Gastrocnemius medialis (tissue), 4 donors: ENCODE data around the gene CLCN6. TPM values are rescaled to one million over a fixed set of nuclear protein-coding genes. Genes with fewer than 3 reads are reported as not detected.

Source experiments
- ATAC-seq, 2 donors: fragments of 150-250 bp; one replicate each; pipeline ENCODE4 v1.9.1; 2016
- DNase-seq, 2 donors: peaks; one replicate each; pipeline ENCODE4 v3.0.0-alpha.2; 2019
- H3K27ac ChIP-seq, 4 donors: fragments of 200-600 bp; sonication (generic); 1 replicate in 1 of 4; 2 replicates in 3 of 4; pipeline ENCODE4 v1.5.1; 2016 to 2018; ENCODE audit warnings: mild to moderate bottlenecking in 2 of 4, moderate library complexity in 1 of 4
- H3K27me3 ChIP-seq, 3 donors: fragments of 200-600 bp; sonication (generic) in 2 of 3; 1 replicate in 1 of 3; 2 replicates in 2 of 3; pipeline versions ENCODE4 v1.5.1 to v1.6.0; 2016 to 2019; ENCODE audit warnings: mild to moderate bottlenecking in 1 of 3, moderate library complexity in 1 of 3
- H3K36me3 ChIP-seq, 2 donors: fragments of 200-600 bp; sonication (generic) in 1 of 2; one replicate each; pipeline ENCODE4 v1.5.1; 2017 to 2018
- H3K4me1 ChIP-seq, 2 donors: fragments of 200-600 bp; sonication (generic) in 1 of 2; one replicate each; pipeline ENCODE4 v1.5.1; 2016 to 2017; ENCODE audit warnings: mild to moderate bottlenecking in 2 of 2
- H3K4me3 ChIP-seq, 4 donors: fragments of 200-600 bp; sonication (generic) in 3 of 4; 1 replicate in 1 of 4; 2 replicates in 3 of 4; pipeline ENCODE4 v1.5.1; 2016 to 2019; ENCODE audit warnings: mild to moderate bottlenecking in 2 of 4
- H3K9me3 ChIP-seq, 3 donors: fragments of 200-600 bp; sonication (generic) in 2 of 3; 1 replicate in 1 of 3; 2 replicates in 2 of 3; pipeline ENCODE4 v1.5.1; 2016 to 2019
- POLR2A ChIP-seq, 2 donors: fragments of 450-650 bp; IDR thresholded peaks; one replicate each; pipeline ENCODE4 v1.6.1; 2017; ENCODE audit warnings: antibody characterized with exemption in 2 of 2, mild to moderate bottlenecking in 2 of 2, moderate library complexity in 2 of 2
- in situ Hi-C, 4 donors: fragments of 200-750 bp; cut with MboI; loops; one replicate each; pipeline versions ENCODE4 v1.15.0 to v1.8.0; 2017; ENCODE audit warnings: low sequenced_read_pairs in 4 of 4
- intact Hi-C: fragments of 100-400 bp; cut with DNase I; formaldehyde crosslinking; loops from one replicate; pipeline ENCODE4 v1.15.1; 2023; ENCODE audit warnings: low total_unique reads
- total RNA-seq, 4 donors: library from RNA; depleted of rRNA; stranded (reverse); fragments of >200 nt; gene quantifications; one replicate each; pipeline versions ENCODE4 v1.1.0 to v1.2.3, GENCODE V29; 2016
- TF ChIP-seq, protein P1 (sequence below), 5 experiments: fragments of 450-650 bp in 3 of 5; fragments of 200-600 bp in 2 of 5; sonication (generic) in 2 of 5; IDR thresholded peaks in 4 of 5; conservative IDR thresholded peaks in 1 of 5; 1 replicate in 4 of 5; 2 replicates in 1 of 5; pipeline ENCODE4 v1.5.1; 2016 to 2019; ENCODE audit warnings: antibody characterized with exemption in 5 of 5, mild to moderate bottlenecking in 3 of 5, moderate library complexity in 3 of 5

CLCN6 gene
- total RNA-seq, 4 donors from 2014 or later: 7.1 to 11.9 (median 9.5) TPM

DNA sequence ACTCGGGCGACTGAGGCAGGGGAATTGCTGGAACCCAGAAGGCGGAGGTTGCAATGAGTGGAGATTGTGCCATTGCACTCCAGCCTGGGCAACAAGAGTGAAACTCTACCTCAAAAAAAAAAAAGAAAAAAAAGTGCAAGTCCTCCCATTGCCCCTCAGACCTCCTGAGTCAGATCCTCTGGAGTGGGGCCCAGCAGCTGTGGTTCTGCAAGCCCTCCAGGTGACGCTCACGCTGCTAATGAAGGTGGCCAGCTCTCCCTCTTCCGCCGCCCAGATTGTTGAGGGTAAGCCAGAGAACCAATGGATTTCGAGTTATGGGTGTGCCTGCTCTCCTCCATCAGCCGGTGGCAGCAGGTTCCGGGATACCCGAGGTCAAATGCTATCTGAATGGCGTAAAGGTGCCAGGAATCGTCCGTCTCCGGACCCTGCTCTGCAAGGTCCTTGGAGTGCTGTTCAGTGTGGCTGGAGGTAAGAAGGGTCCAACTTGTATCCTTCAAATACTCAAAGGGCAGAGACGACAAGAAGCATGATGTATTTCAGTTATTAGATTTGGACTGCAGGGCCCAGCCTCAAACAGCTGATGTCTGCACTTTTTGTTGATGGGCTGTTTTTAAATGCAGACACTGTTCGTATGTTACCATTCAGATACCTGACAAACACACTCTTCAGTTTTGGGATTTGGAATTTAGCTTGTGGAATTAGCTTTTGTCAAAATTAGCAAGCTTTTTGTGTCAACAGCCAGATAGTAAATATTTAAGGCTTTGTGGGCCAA is 17.6 kb downstream of the CLCN6 start:
- in situ Hi-C loops: no loop called here
- DNase-seq (no peak), ATAC-seq (no peak)
- intact Hi-C loops: no loop called here
- Histone ChIP-seq H3K27me3 (no peaks in the 10 kb centered on the region), H3K4me3 (no peak overlapping the region), H3K27ac (peak overlapping the region in 1 of 4 donors; percentile 62), H3K36me3 (peaks cover 0 to 91% of the 10 kb centered on the region in 2 donors), H3K9me3 (no peaks in the 10 kb centered on the region), H3K4me1 (no peaks in the 10 kb centered on the region)
- TF ChIP-seq, protein P1, sequence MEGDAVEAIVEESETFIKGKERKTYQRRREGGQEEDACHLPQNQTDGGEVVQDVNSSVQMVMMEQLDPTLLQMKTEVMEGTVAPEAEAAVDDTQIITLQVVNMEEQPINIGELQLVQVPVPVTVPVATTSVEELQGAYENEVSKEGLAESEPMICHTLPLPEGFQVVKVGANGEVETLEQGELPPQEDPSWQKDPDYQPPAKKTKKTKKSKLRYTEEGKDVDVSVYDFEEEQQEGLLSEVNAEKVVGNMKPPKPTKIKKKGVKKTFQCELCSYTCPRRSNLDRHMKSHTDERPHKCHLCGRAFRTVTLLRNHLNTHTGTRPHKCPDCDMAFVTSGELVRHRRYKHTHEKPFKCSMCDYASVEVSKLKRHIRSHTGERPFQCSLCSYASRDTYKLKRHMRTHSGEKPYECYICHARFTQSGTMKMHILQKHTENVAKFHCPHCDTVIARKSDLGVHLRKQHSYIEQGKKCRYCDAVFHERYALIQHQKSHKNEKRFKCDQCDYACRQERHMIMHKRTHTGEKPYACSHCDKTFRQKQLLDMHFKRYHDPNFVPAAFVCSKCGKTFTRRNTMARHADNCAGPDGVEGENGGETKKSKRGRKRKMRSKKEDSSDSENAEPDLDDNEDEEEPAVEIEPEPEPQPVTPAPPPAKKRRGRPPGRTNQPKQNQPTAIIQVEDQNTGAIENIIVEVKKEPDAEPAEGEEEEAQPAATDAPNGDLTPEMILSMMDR (IDR thresholded peaks at IDR 0.05 in 4 of 5, conservative IDR thresholded peaks at IDR 0.05 in 1 of 5): no peak
- TF ChIP-seq POLR2A (IDR thresholded peaks at IDR 0.05): no peak

DNA sequence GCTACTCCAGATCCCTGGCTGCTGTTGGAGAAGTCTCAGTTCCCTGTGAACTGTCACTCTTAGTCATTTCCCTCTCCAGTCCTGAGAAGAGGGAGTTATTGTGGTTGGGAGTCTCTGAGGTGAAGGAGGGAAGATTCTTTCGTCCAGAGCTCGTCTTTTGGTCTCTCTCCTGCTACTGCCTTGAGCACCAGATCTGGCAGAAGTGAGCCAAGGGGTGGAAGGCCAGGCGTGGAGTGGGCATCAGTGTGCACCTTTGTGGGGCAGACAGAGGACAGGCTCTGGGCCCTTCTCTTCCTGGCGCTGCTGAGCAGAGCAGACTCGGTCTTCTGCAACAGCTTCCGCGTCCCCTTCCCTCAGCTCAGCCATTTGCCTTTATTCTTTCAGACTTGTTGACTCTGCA is 19.1 kb downstream of the CLCN6 start:
- H3K27me3 ChIP-seq: no peaks in the 10 kb centered on the region
- intact Hi-C loops: no loop called here
- no peak for ATAC-seq

DNA sequence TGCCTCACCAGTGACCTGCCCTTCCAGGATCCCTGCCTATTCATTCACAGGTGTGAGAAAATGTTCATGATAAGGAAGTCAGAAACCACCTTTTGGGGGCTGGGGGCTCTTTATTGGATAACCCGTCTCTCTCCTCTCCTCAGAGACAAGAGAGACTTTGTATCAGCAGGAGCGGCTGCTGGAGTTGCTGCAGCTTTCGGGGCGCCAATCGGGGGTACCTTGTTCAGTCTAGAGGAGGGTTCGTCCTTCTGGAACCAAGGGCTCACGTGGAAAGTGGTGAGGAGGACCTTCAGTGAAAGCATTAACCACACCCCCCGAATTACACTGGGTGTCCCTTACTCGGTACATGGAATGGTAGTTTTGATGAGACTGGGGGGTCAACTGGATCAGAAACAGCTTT is 21.0 kb downstream of the CLCN6 start:
- TF ChIP-seq POLR2A (IDR thresholded peaks at IDR 0.05): no peak
- TF ChIP-seq, protein P1 (IDR thresholded peaks at IDR 0.05 in 4 of 5, conservative IDR thresholded peaks at IDR 0.05 in 1 of 5): no peak
- no peak for ATAC-seq
- Histone ChIP-seq H3K27me3 (no peaks in the 10 kb centered on the region), H3K36me3 (peaks cover 0 to 99% of the 10 kb centered on the region in 2 donors), H3K9me3 (no peaks in the 10 kb centered on the region), H3K4me3 (no peak overlapping the region), H3K4me1 (no peaks in the 10 kb centered on the region), H3K27ac (no peak overlapping the region)
- in situ Hi-C loops: loop anchor here in 3 of 4 donors (25.0 kb wide), 2 partner anchors 135 to 385 kb away; no protein-coding TSS in a partner anchor
- intact Hi-C loops: no loop called here
- no peak for DNase-seq

More for the DNA sequence above, 19.1 kb downstream of the CLCN6 start:
- in situ Hi-C loops: loop anchor here in 3 of 4 donors (25.0 kb wide), 2 partner anchors 137 to 387 kb away; no protein-coding TSS in a partner anchor
- Histone ChIP-seq H3K4me3 (no peak overlapping the region), H3K27ac (no peak overlapping the region), H3K9me3 (no peaks in the 10 kb centered on the region), H3K36me3 (peaks cover 0 to 96% of the 10 kb centered on the region in 2 donors), H3K4me1 (no peaks in the 10 kb centered on the region)
- no peak for DNase-seq
- TF ChIP-seq, protein P1 (IDR thresholded peaks at IDR 0.05 in 4 of 5, conservative IDR thresholded peaks at IDR 0.05 in 1 of 5): no peak
- no peak for TF ChIP-seq POLR2A (IDR thresholded peaks at IDR 0.05)

DNA sequence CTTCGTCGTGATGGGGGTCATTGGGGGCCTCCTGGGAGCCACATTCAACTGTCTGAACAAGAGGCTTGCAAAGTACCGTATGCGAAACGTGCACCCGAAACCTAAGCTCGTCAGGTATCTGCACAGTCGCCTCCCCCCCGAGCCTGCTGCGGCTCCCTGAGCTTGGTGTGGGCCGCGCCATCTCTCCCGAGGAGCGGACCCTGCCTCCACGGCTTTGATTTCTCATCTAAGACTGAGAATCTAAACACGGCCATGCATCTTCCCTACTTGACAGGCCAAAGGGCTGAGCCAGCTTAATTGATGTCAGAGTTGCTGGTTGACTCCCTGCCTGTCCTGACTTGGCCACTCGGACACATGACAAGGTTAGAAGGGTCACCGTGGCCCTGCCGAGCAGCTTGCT is 22.5 kb downstream of the CLCN6 start:
- intact Hi-C loops: no loop called here
- in situ Hi-C loops: loop anchor here in 3 of 4 donors (25.0 kb wide), 2 partner anchors 134 to 384 kb away; no protein-coding TSS in a partner anchor

More for the DNA sequence above, 22.5 kb downstream of the CLCN6 start:
- TF ChIP-seq POLR2A (IDR thresholded peaks at IDR 0.05): no peak
- TF ChIP-seq, protein P1 (IDR thresholded peaks at IDR 0.05 in 4 of 5, conservative IDR thresholded peaks at IDR 0.05 in 1 of 5): no peak
- Histone ChIP-seq H3K4me1 (no peaks in the 10 kb centered on the region), H3K27me3 (no peaks in the 10 kb centered on the region), H3K27ac (no peak overlapping the region), H3K9me3 (no peaks in the 10 kb centered on the region), H3K4me3 (no peak overlapping the region), H3K36me3 (peaks cover 0 to 100% of the 10 kb centered on the region in 2 donors)
- DNase-seq: no peak
- no peak for ATAC-seq
